GM12865 (cell line): Measurements from ENCODE around the gene RPLP1.

Experiments used
- DNase-seq: peaks from one replicate; pipeline ENCODE4 v3.0.0; 2010; ENCODE audit warnings: low read depth
- H3K4me3 ChIP-seq: 2 replicates; pipeline ENCODE4 v1.5.1; 2011; ENCODE audit warnings: mild to moderate bottlenecking, low read depth, low read length, control low read depth
- TF ChIP-seq, protein P1 (sequence below): IDR thresholded peaks from 2 replicates; pipeline ENCODE4 v1.5.1; 2011; ENCODE audit warnings: low read length, control low read depth, low read depth, inconsistent platforms; ENCODE audit not compliant: insufficient read depth; ENCODE audit errors: missing control alignments

Gene RPLP1

GRCh38 chr15:69421498-69421897 is 31.1 kb upstream of the RPLP1 start:
- TF ChIP-seq, protein P1, sequence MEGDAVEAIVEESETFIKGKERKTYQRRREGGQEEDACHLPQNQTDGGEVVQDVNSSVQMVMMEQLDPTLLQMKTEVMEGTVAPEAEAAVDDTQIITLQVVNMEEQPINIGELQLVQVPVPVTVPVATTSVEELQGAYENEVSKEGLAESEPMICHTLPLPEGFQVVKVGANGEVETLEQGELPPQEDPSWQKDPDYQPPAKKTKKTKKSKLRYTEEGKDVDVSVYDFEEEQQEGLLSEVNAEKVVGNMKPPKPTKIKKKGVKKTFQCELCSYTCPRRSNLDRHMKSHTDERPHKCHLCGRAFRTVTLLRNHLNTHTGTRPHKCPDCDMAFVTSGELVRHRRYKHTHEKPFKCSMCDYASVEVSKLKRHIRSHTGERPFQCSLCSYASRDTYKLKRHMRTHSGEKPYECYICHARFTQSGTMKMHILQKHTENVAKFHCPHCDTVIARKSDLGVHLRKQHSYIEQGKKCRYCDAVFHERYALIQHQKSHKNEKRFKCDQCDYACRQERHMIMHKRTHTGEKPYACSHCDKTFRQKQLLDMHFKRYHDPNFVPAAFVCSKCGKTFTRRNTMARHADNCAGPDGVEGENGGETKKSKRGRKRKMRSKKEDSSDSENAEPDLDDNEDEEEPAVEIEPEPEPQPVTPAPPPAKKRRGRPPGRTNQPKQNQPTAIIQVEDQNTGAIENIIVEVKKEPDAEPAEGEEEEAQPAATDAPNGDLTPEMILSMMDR = no peak
- no peak for DNase-seq
- no peak overlapping the region for H3K4me3 ChIP-seq

- TF ChIP-seq, protein P1 = no peak
- DNase-seq = no peak
- H3K4me3 ChIP-seq = no peak overlapping the region
These were observed 30.2 kb upstream of the RPLP1 start for GRCh38 chr15:69422336-69422895.

DNA sequence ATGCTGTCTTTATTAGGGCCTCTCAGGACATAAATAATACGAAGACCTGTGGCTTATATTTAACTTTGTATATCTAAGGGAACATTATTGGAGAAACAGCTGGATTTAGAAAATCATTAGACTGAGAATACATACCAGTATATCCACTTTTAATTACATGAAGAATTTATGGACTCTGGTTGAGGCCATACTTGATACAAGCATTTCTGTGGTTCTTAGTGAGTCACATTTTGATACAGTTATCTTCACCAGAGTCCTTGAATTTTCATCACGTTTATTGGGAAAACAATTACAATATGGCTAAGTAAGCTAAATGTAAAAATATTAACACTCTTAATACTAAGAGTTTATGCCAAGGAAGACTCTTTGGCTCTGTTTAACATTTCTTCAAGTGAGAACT is 28.6 kb upstream of the RPLP1 start:
- DNase-seq = no peak
- H3K4me3 ChIP-seq = no peak overlapping the region
- TF ChIP-seq, protein P1 = no peak

DNA sequence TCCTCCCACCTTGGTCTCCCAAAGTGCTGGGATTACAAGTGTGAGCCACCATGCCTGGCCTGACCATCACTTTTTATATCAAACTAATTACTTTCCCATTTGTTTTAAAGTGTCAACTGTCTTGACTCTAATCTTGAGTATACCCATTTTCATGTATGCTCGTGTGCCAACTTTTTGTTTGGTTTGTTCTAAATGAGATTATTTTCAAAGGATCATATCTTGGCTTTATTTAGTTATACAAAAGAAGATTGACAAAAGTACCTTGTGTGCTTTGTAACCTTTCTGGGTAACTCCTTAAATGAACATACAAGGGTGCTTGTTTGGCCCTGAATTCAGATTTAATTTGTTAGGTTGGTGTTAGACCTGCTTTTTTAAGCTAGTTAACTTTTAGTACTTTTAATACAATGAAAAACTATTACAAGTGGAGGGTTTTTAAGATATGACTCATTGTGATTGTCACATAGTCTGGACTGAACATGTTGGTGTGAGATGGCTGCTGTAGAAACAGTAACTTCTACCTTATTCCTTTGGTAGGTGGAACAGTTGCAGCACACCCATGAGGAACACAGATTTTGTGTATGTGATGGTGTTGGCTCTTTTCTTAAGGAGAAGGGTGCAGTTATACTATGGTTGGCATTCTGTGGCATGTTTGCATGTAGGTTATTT is 27.7 kb upstream of the RPLP1 start:
- H3K4me3 ChIP-seq = no peak overlapping the region
- no peak for DNase-seq
- TF ChIP-seq, protein P1 = no peak

DNA sequence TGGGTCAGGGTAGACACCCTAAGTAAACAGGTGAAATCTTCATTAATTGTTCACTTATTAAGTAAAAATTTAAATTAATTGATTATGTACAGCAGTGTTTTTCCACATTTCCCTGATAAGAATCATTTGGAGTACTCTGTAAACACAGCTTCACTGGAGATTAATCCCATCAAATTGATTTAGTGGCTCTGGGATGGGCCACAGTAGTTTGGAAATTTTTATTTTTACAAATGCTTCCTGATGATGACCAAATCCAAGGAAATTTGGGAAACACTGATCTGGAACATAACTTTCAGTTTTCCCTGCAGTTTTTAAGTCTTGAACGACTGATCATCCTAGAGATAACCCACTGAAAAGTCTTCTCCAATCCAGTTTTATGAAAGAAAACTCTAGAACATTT is 18.8 kb upstream of the RPLP1 start:
- TF ChIP-seq, protein P1 = no peak
- no peak for DNase-seq
- no peak overlapping the region for H3K4me3 ChIP-seq

- TF ChIP-seq, protein P1 = no peak
- no peak overlapping the region for H3K4me3 ChIP-seq
- DNase-seq = no peak
These were observed 18.4 kb upstream of the RPLP1 start for GRCh38 chr15:69434238-69434637.

DNA sequence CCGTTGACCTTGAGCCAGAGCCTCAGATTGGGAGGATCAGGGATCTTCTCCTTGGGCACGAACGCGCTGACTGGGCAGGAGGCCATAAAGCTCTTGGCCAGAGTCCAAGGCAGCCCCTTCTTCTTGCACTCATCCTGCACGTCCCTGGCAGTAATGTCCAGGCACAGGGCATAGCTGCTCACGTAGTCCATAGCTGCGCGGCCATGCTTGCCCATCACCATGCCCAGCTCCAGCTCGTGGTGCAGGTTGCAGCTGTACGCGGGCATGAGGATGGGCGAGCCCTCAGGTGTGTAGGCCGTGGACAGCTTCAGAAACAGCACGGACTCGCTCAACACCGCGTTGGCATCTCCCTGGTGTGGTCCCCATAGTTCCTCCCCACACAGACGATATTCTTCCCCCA is 17.9 kb upstream of the RPLP1 start:
- TF ChIP-seq, protein P1 = no peak
- no peak for DNase-seq
- no peak overlapping the region for H3K4me3 ChIP-seq
